DOHH2 (cell line): Measurements from ENCODE around the gene ALOX12B.

Source experiments
- H3F3A ChIP-seq: fragments of 200-600 bp; sonication (generic), shearing (Covaris generic); 2 replicates; pipeline ENCODE4 v1.6.0; 2016; ENCODE audit warnings: antibody characterized with exemption, mild to moderate bottlenecking; ENCODE audit not compliant: control insufficient read depth, insufficient read depth
- H3K27ac ChIP-seq: fragments of 200-600 bp; sonication (generic); 2 replicates; pipeline ENCODE4 v1.5.1; 2014; ENCODE audit warnings: low read depth, mild to moderate bottlenecking, low read length, moderate library complexity
- H3K27me3 ChIP-seq: fragments of 200-600 bp; sonication (generic); 2 replicates; pipeline ENCODE4 v1.6.1; 2014; ENCODE audit warnings: mild to moderate bottlenecking, low read length, mixed read lengths; ENCODE audit not compliant: control insufficient read depth
- H3K36me3 ChIP-seq: fragments of 200-600 bp; sonication (generic); 2 replicates; pipeline ENCODE4 v1.6.1; 2014; ENCODE audit warnings: mild to moderate bottlenecking, low read length, moderate library complexity, mixed read lengths; ENCODE audit not compliant: control insufficient read depth
- H3K4me1 ChIP-seq: fragments of 200-600 bp; sonication (generic); 2 replicates; pipeline ENCODE4 v1.6.1; 2014; ENCODE audit warnings: mild to moderate bottlenecking, low read length, mixed read lengths; ENCODE audit not compliant: control insufficient read depth
- H3K4me2 ChIP-seq: fragments of 200-600 bp; sonication (generic); 2 replicates; pipeline ENCODE4 v1.6.0; 2014; ENCODE audit warnings: mild to moderate bottlenecking, low read length, moderate library complexity
- H3K4me3 ChIP-seq: fragments of 200-600 bp; sonication (generic); 2 replicates; pipeline ENCODE4 v1.5.1; 2014; ENCODE audit warnings: mild to moderate bottlenecking, low read length, mixed read lengths
- H3K79me2 ChIP-seq: fragments of 200-600 bp; sonication (generic); 2 replicates; pipeline ENCODE4 v1.6.1; 2014; ENCODE audit warnings: mild to moderate bottlenecking, low read length, mixed read lengths; ENCODE audit not compliant: control insufficient read depth
- H3K9me2 ChIP-seq: fragments of 200-600 bp; sonication (generic); replicated peaks from 2 replicates; pipeline ENCODE4 v1.6.1; 2014; ENCODE audit warnings: mild to moderate bottlenecking, low read length, mixed read lengths; ENCODE audit not compliant: control insufficient read depth
- H3K9me3 ChIP-seq: fragments of 200-600 bp; sonication (generic); 2 replicates; pipeline ENCODE4 v1.6.1; 2014; ENCODE audit warnings: antibody characterized with exemption, low read length, mixed read lengths; ENCODE audit not compliant: control insufficient read depth, insufficient read depth
- H4K20me1 ChIP-seq: fragments of 200-600 bp; sonication (generic); 2 replicates; pipeline ENCODE4 v1.6.0; 2014; ENCODE audit warnings: low read depth, mild to moderate bottlenecking, antibody characterized with exemption, low read length, moderate library complexity; ENCODE audit not compliant: control insufficient read depth, insufficient read depth
- EZH2phosphoT487 ChIP-seq: fragments of 200-600 bp; sonication (generic); IDR thresholded peaks from 2 replicates; pipeline ENCODE4 v1.6.1; 2017; ENCODE audit warnings: borderline replicate concordance, mild to moderate bottlenecking, antibody characterized with exemption, low read length, moderate library complexity, mixed read lengths
- TF ChIP-seq, protein P1 (sequence below): fragments of 200-600 bp; sonication (generic); IDR thresholded peaks from one replicate; pipeline ENCODE4 v1.5.1; 2014; ENCODE audit warnings: antibody characterized with exemption, mild to moderate bottlenecking, low read depth, low read length; ENCODE audit not compliant: poor library complexity, severe bottlenecking

Gene ALOX12B

DNA sequence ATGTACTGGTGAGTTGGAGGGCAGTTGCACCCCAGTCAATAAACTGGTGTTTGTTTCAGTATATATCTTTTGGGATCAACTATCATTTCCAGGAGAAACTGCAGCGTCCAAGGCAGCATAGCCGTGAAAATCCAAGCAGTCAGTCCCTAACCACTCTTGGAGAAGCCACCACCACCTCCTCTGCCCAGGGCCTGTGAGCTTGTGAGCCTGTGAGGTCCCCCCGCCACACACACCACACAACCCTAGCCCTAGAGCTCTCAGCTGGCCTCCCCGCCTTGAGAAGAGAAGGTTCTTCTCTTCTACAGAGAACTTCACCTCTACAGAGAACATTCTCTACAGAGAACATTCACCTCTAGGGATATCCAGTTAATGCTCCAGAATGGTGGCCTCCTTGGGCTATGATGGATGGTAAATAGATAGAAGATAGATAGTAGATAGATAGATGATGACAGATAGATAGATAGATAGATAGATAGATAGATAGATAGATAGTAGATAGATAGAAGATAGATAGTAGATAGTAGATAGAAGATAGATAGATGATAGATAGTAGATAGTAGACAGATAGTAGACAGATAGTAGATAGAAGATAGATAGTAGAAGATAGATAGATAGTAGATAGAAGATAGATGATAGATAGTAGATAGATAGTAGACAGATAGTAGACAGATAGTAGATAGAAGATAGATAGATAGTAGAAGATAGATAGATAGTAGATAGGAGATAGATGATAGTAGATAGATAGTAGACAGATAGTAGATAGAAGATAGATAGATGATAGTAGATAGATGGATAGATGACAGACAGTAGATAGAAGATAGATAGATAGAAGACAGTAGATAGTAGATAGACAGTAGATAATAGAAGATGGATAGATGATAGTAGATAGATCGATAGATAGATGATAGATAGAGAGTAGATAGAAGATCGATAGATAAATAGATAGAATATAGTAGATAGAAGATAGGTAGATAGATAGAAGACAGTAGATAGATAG lies 35.0 kb downstream of the ALOX12B start:
- H3K9me3 ChIP-seq = no peaks in the 10 kb centered on the region
- H4K20me1 ChIP-seq = no peaks in the 10 kb centered on the region
- H3K27me3 ChIP-seq = peaks cover 2% of the 10 kb centered on the region; the same call in 1 of the 2 replicates
- H3K4me3 ChIP-seq = no peak overlapping the region
- no peaks in the 10 kb centered on the region for H3F3A ChIP-seq
- H3K27ac ChIP-seq = no peak overlapping the region
- no peak overlapping the region for H3K4me2 ChIP-seq
- H3K4me1 ChIP-seq = peaks cover 22% of the 10 kb centered on the region
- H3K9me2 ChIP-seq = no peaks in the 10 kb centered on the region
- no peaks in the 10 kb centered on the region for H3K36me3 ChIP-seq
- TF ChIP-seq, protein P1, sequence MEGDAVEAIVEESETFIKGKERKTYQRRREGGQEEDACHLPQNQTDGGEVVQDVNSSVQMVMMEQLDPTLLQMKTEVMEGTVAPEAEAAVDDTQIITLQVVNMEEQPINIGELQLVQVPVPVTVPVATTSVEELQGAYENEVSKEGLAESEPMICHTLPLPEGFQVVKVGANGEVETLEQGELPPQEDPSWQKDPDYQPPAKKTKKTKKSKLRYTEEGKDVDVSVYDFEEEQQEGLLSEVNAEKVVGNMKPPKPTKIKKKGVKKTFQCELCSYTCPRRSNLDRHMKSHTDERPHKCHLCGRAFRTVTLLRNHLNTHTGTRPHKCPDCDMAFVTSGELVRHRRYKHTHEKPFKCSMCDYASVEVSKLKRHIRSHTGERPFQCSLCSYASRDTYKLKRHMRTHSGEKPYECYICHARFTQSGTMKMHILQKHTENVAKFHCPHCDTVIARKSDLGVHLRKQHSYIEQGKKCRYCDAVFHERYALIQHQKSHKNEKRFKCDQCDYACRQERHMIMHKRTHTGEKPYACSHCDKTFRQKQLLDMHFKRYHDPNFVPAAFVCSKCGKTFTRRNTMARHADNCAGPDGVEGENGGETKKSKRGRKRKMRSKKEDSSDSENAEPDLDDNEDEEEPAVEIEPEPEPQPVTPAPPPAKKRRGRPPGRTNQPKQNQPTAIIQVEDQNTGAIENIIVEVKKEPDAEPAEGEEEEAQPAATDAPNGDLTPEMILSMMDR = no peak
- TF ChIP-seq EZH2phosphoT487 = no peak
- H3K79me2 ChIP-seq = no peaks in the 10 kb centered on the region

DNA sequence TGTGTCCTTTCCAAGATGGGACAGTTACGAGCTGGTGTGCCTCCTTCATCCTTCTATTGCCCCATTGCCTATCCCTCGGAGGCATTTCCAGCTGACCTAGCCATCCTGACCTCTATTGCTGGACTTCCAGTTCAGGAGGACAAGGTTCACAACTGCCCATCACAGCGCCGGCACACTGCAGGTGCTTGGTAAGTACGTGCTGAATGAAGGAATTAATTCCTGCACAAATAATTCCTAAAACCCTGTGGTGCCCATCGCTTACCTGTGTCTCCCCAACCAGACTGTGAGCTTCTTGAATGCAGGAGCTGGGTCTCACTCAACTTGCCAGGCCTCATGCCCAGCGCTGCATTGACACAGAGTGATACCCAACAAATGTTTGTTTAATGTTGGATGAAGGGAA lies 35.7 kb downstream of the ALOX12B start:
- TF ChIP-seq EZH2phosphoT487 = no peak
- TF ChIP-seq, protein P1 = no peak
- H3K4me1 ChIP-seq = peaks cover 14% of the 10 kb centered on the region

DNA sequence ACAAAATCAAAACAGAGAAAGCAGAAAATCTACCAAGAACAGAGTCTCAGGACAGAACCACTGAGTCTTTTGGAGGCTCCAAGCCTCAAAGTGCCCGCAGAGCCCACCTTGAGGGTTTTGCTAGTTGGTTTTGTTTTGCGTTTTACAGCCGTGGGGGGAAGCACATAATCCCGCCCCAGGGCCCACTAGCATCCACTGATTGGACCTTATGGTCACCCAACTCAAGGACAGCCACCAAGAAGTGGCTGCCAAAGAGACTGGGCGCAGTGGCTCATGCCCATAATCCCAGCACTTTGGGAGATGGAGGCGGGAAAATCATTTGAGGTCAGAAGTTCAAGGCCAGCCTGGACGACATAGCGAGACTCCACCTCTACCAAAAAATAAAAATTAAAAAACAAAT lies 38.8 kb downstream of the ALOX12B start:
- no peaks in the 10 kb centered on the region for H3K79me2 ChIP-seq
- no peak overlapping the region for H3K4me2 ChIP-seq
- H3F3A ChIP-seq = no peaks in the 10 kb centered on the region
- H4K20me1 ChIP-seq = no peaks in the 10 kb centered on the region
- H3K9me2 ChIP-seq = no peaks in the 10 kb centered on the region
- H3K27ac ChIP-seq = no peak overlapping the region
- no peak overlapping the region for H3K4me3 ChIP-seq
- TF ChIP-seq EZH2phosphoT487 = no peak
- TF ChIP-seq, protein P1 = no peak
- H3K36me3 ChIP-seq = no peaks in the 10 kb centered on the region
- no peaks in the 10 kb centered on the region for H3K9me3 ChIP-seq
- H3K27me3 ChIP-seq = peaks cover 2% of the 10 kb centered on the region; the same call in 1 of the 2 replicates
- H3K4me1 ChIP-seq = no peaks in the 10 kb centered on the region

More for the DNA sequence above, 35.7 kb downstream of the ALOX12B start:
- Histone ChIP-seq H3F3A (no peaks in the 10 kb centered on the region), H4K20me1 (no peaks in the 10 kb centered on the region), H3K4me3 (no peak overlapping the region), H3K9me2 (no peaks in the 10 kb centered on the region), H3K4me2 (no peak overlapping the region), H3K79me2 (no peaks in the 10 kb centered on the region), H3K27ac (no peak overlapping the region), H3K9me3 (no peaks in the 10 kb centered on the region), H3K27me3 (peaks cover 2% of the 10 kb centered on the region; the same call in 1 of the 2 replicates), H3K36me3 (no peaks in the 10 kb centered on the region)
